A549 (cell line): ENCODE data around the gene RBKS.

ENCODE experiments used
- CTCF ChIP-seq: fragments of >200 bp; sonication (Bioruptor Twin); formaldehyde crosslinking; IDR thresholded peaks from 3 replicates; pipeline ENCODE4 v1.5.1; 2016
- POLR2A ChIP-seq: IDR thresholded peaks from 2 replicates; pipeline ENCODE4 v1.6.1; 2012; ENCODE audit warnings: mild to moderate bottlenecking, low read length

DNA sequence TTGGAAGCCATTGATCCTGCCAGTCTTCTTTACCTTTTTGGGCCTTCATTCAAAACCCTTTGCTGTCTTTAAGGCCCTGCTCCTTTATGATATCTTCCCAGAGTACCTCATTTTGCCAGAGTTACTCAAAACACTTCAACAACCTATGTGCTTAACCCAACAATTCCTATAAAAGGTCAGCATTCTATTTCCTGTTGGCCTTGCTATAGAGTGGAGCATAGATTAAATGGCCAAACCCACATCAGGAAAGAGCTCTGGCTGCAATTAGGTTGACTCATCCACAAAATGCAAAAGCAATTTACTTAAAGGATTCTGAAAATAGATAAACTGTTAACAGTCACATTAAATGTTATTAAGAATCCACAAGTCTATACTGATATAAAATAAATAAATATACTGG, 97.4 kb downstream of the RBKS start:
- TF ChIP-seq CTCF (no peak), POLR2A (no peak)
